GM12864 (cell line): ENCODE measurements around the gene SMYD3.
"Not testable (repeated sequence)": the region's sequence is repeated elsewhere in the genome, so short reads cannot be mapped to it uniquely, and the experiment has no call there.

Source experiments
- DNase-seq: peaks from one replicate; pipeline ENCODE4 v3.0.0-alpha.2; 2011; ENCODE audit warnings: low read depth
- H3K4me3 ChIP-seq: 2 replicates; pipeline ENCODE4 v1.5.1; 2011; ENCODE audit warnings: mild to moderate bottlenecking, low read depth, low read length, control low read depth
- TF ChIP-seq, protein P1 (sequence below): IDR thresholded peaks from 2 replicates; pipeline ENCODE4 v1.5.1; 2011; ENCODE audit warnings: low read depth, mild to moderate bottlenecking, moderate library complexity, low read length, control low read depth, inconsistent platforms; ENCODE audit errors: missing control alignments

SMYD3 gene

DNA sequence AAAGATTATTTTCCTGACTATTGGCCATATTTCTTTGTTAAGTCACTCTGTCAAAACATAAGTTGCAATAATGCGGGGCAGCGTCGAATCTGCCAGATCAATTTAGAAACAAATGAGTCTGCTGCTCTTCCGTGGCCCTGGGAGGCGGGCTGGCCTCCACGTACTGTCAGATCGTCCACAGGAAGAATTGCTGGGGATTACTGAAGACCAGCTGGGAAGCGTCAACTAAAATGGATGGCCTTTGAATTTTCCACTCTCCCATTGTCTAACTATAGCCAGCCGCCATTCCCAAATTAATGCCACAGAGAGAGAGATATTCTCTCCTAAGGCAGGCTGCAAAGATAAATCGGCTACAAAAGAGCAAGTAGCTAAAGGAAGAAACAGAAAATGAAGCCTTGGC, 560.2 kb downstream of the SMYD3 start:
- H3K4me3 ChIP-seq: no peak overlapping the region
- no peak for DNase-seq
- TF ChIP-seq, protein P1, sequence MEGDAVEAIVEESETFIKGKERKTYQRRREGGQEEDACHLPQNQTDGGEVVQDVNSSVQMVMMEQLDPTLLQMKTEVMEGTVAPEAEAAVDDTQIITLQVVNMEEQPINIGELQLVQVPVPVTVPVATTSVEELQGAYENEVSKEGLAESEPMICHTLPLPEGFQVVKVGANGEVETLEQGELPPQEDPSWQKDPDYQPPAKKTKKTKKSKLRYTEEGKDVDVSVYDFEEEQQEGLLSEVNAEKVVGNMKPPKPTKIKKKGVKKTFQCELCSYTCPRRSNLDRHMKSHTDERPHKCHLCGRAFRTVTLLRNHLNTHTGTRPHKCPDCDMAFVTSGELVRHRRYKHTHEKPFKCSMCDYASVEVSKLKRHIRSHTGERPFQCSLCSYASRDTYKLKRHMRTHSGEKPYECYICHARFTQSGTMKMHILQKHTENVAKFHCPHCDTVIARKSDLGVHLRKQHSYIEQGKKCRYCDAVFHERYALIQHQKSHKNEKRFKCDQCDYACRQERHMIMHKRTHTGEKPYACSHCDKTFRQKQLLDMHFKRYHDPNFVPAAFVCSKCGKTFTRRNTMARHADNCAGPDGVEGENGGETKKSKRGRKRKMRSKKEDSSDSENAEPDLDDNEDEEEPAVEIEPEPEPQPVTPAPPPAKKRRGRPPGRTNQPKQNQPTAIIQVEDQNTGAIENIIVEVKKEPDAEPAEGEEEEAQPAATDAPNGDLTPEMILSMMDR: no peak

- H3K4me3 ChIP-seq, DNase-seq: not testable (repeated sequence)
Measured at GRCh38 chr1:245945136-245945535, 561.9 kb downstream of the SMYD3 start.

GRCh38 chr1:245942856-245943255, 564.2 kb downstream of the SMYD3 start:
- TF ChIP-seq, protein P1: no peak
- H3K4me3 ChIP-seq: no peak overlapping the region
- DNase-seq: no peak

DNA sequence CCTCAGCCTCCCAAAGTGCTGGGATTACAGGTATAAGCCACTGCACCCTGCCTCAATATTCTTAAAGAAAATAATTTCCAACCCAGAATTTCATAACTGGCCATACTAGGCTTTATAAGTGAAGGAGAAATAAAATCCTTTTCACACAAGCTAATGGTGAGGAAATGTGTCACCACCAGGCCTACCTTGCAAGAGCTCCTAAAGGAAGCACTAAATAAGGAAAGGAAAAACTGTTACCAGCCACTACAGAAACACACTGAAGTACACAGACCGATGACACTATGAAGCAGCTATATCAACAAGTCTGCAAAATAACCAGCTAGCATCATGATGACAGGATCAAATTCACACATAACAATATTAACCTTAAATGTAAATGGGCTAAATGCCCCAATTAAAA, 565.3 kb downstream of the SMYD3 start:
- not testable (repeated sequence) for DNase-seq, H3K4me3 ChIP-seq

- no peak for DNase-seq
- TF ChIP-seq, protein P1: no peak
- no peak overlapping the region for H3K4me3 ChIP-seq
Measured at GRCh38 chr1:245939756-245940345, 567.2 kb downstream of the SMYD3 start.

DNA sequence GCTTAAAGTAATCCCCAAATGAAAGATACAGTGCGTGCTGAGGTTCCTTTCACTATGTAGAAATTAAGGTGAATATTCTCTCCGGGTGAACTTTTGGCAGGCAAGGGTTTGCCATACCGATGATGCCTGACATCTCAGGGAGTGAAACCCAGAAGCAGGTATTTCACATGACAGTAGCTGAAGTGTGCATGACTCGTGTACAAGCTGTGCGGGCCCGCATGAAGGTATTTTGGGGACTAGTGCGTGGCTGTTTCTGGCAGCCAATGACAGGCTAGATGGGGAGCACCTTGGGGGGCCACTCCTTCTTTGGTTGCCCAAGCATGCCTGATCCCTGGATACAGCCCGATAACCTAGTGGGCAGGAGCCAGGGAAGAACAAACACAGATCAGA, 569.0 kb downstream of the SMYD3 start:
- H3K4me3 ChIP-seq: no peak overlapping the region
- DNase-seq: no peak
- TF ChIP-seq, protein P1: no peak

GRCh38 chr1:245937316-245938045, 569.6 kb downstream of the SMYD3 start:
- TF ChIP-seq, protein P1: no peak
- DNase-seq: no peak
- H3K4me3 ChIP-seq: no peak overlapping the region

DNA sequence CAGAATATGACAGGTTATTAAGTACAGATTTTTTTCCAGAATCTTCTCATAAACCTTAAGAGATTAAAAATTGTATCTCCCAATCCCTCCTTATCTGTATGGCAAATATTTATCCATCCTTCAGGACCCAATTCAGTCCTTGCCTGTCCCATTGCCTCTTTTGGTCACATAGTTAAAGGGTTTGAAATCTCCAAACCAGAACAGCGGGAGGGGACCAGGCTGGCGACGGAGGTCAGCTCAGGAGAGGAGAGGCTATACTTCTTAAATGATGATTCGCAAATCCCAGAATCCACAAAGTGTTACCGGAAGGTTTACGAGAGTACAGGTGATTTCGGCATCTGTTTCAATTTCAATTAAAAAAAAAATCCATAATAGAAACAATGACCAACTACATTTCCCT, 572.7 kb downstream of the SMYD3 start:
- DNase-seq: no peak
- TF ChIP-seq, protein P1: no peak
- H3K4me3 ChIP-seq: no peak overlapping the region
